ENCODE results near the gene TTC13. TPM values are rescaled to one million over a fixed set of nuclear protein-coding genes. Genes with fewer than 3 reads are reported as not detected.

Gene TTC13
- polyA plus RNA-seq, 1 of the 3 experiments (the other 2 are of a cell fraction), result 5.5 TPM

DNA sequence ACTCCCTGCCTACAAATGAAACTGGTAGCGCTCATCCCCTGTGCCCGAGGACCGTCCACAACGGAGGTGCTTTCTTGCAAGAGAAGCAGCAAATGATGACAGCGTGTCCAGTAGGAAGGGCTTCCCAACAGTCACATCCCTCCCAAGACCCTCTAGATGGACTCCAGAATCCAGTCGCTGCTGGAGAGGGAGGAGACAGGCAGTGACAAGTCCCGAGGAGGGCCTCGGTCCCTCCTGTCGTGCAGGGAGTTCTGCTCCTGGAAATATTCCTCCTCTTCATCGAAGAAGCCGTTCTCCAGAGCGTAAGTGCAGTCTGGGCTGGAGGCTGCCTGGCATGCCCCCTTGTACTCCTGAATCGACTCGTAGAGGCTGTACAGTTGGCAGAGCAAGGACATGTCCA lies 41.0 kb upstream of the TTC13 start (continued):
- TF ChIP-seq, protein P1, sequence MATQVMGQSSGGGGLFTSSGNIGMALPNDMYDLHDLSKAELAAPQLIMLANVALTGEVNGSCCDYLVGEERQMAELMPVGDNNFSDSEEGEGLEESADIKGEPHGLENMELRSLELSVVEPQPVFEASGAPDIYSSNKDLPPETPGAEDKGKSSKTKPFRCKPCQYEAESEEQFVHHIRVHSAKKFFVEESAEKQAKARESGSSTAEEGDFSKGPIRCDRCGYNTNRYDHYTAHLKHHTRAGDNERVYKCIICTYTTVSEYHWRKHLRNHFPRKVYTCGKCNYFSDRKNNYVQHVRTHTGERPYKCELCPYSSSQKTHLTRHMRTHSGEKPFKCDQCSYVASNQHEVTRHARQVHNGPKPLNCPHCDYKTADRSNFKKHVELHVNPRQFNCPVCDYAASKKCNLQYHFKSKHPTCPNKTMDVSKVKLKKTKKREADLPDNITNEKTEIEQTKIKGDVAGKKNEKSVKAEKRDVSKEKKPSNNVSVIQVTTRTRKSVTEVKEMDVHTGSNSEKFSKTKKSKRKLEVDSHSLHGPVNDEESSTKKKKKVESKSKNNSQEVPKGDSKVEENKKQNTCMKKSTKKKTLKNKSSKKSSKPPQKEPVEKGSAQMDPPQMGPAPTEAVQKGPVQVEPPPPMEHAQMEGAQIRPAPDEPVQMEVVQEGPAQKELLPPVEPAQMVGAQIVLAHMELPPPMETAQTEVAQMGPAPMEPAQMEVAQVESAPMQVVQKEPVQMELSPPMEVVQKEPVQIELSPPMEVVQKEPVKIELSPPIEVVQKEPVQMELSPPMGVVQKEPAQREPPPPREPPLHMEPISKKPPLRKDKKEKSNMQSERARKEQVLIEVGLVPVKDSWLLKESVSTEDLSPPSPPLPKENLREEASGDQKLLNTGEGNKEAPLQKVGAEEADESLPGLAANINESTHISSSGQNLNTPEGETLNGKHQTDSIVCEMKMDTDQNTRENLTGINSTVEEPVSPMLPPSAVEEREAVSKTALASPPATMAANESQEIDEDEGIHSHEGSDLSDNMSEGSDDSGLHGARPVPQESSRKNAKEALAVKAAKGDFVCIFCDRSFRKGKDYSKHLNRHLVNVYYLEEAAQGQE (IDR thresholded peaks at IDR 0.05; ENCODE audit: low read depth, low read length), result no peak
- TF ChIP-seq, protein P2, sequence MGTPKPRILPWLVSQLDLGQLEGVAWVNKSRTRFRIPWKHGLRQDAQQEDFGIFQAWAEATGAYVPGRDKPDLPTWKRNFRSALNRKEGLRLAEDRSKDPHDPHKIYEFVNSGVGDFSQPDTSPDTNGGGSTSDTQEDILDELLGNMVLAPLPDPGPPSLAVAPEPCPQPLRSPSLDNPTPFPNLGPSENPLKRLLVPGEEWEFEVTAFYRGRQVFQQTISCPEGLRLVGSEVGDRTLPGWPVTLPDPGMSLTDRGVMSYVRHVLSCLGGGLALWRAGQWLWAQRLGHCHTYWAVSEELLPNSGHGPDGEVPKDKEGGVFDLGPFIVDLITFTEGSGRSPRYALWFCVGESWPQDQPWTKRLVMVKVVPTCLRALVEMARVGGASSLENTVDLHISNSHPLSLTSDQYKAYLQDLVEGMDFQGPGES (IDR thresholded peaks at IDR 0.05; ENCODE audit: low read depth, low read length), result no peak
- TF ChIP-seq EP300 (IDR thresholded peaks at IDR 0.05; ENCODE audit: borderline replicate concordance in 1 of 2, low read depth in 1 of 2, low read length in 1 of 2) (no peak), FOSL2 (IDR thresholded peaks at IDR 0.05; ENCODE audit: borderline replicate concordance, low read depth) (no peak), MXI1 (IDR thresholded peaks at IDR 0.05; ENCODE audit: low read depth, low read length) (no peak)
- TF ChIP-seq, protein P3, sequence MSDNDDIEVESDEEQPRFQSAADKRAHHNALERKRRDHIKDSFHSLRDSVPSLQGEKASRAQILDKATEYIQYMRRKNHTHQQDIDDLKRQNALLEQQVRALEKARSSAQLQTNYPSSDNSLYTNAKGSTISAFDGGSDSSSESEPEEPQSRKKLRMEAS (IDR thresholded peaks at IDR 0.05; ENCODE audit: low read depth), result no peak
- TF ChIP-seq, protein P4, sequence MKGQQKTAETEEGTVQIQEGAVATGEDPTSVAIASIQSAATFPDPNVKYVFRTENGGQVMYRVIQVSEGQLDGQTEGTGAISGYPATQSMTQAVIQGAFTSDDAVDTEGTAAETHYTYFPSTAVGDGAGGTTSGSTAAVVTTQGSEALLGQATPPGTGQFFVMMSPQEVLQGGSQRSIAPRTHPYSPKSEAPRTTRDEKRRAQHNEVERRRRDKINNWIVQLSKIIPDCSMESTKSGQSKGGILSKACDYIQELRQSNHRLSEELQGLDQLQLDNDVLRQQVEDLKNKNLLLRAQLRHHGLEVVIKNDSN (IDR thresholded peaks at IDR 0.05; ENCODE audit: borderline replicate concordance, low read depth), result no peak

DNA sequence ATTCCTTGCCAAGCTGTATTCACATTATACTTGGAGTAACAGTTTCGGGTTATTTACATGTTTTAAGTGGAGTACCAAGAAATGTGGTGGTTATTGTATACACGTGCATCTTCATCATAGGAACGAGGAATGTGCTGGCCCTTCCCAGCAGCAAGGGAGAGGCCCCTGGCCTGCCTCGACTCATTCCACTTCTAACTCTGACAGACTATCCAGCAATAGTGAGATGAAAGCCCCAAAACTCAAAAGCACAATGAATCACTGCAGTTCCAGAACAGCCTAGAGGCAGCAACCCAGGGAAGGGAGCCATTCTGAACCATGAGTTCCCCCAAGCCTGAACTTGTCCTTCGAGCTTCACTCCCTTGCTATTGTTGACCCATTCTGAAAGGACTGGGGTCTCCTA lies 38.3 kb upstream of the TTC13 start:
- Histone ChIP-seq H3K4me2 (no peak overlapping the region), H3K9me2 (no peaks in the 10 kb centered on the region), H3K27ac (ENCODE audit: low read depth in 2 of 2, low read length in 1 of 2) (no peak overlapping the region), H3K9ac (no peak overlapping the region), H3K36me3 (replicated peaks in 1 of 2; ENCODE audit: control insufficient read depth in 1 of 2, insufficient read depth in 2 of 2, low read length in 1 of 2) (no peaks in the 10 kb centered on the region), H3K4me1 (ENCODE audit: control insufficient read depth in 1 of 2, insufficient read depth in 2 of 2, low read depth in 1 of 2, low read length in 1 of 2) (no peaks in the 10 kb centered on the region), H3K4me3 (ENCODE audit: low read depth in 2 of 2, low read length in 1 of 2) (no peak overlapping the region), H4K20me1 (ENCODE audit: insufficient read depth) (no peaks in the 10 kb centered on the region), H3F3A (replicated peaks; ENCODE audit: insufficient read depth) (no peaks in the 10 kb centered on the region), H3K9me3 (no peaks in the 10 kb centered on the region), H2AFZ (ENCODE audit: low read depth) (no peak overlapping the region), H3K27me3 (ENCODE audit: insufficient read depth) (no peaks in the 10 kb centered on the region), H3K79me2 (ENCODE audit: insufficient read depth) (no peaks in the 10 kb centered on the region)
- TF ChIP-seq TEAD4 (IDR thresholded peaks at IDR 0.05; ENCODE audit: borderline replicate concordance, insufficient read depth) (no peak), NRF1 (IDR thresholded peaks at IDR 0.05; ENCODE audit: low read depth, low read length) (no peak), TCF12 (IDR thresholded peaks at IDR 0.05) (no peak), FOSL2 (IDR thresholded peaks at IDR 0.05; ENCODE audit: borderline replicate concordance, low read depth) (no peak), GABPA (IDR thresholded peaks at IDR 0.05; ENCODE audit: low read depth) (no peak), TAF1 (IDR thresholded peaks at IDR 0.05; ENCODE audit: borderline replicate concordance, low read depth, low read length) (no peak), FOXM1 (IDR thresholded peaks at IDR 0.05; ENCODE audit: low read depth) (no peak), EZH2phosphoT487 (IDR thresholded peaks at IDR 0.05; ENCODE audit: borderline replicate concordance, low read depth) (no peak), RCOR1 (IDR thresholded peaks at IDR 0.05; ENCODE audit: low read length) (no peak), JUND (IDR thresholded peaks at IDR 0.05) (no peak), SIN3A (IDR thresholded peaks at IDR 0.05; ENCODE audit: borderline replicate concordance, low read depth, low read length) (no peak), MEF2A (IDR thresholded peaks at IDR 0.05; ENCODE audit: borderline replicate concordance, low read depth) (no peak)
- TF ChIP-seq, protein P5, sequence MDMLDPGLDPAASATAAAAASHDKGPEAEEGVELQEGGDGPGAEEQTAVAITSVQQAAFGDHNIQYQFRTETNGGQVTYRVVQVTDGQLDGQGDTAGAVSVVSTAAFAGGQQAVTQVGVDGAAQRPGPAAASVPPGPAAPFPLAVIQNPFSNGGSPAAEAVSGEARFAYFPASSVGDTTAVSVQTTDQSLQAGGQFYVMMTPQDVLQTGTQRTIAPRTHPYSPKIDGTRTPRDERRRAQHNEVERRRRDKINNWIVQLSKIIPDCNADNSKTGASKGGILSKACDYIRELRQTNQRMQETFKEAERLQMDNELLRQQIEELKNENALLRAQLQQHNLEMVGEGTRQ (IDR thresholded peaks at IDR 0.05; ENCODE audit: borderline replicate concordance, low read depth, low read length), result no peak
- TF ChIP-seq, protein P4 (IDR thresholded peaks at IDR 0.05; ENCODE audit: borderline replicate concordance, low read depth), result no peak
- TF ChIP-seq, protein P6, sequence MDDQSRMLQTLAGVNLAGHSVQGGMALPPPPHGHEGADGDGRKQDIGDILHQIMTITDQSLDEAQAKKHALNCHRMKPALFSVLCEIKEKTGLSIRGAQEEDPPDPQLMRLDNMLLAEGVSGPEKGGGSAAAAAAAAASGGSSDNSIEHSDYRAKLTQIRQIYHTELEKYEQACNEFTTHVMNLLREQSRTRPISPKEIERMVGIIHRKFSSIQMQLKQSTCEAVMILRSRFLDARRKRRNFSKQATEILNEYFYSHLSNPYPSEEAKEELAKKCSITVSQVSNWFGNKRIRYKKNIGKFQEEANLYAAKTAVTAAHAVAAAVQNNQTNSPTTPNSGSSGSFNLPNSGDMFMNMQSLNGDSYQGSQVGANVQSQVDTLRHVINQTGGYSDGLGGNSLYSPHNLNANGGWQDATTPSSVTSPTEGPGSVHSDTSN (IDR thresholded peaks at IDR 0.05), result no peak
- TF ChIP-seq, protein P3 (IDR thresholded peaks at IDR 0.05; ENCODE audit: low read depth), result no peak
- no peak for DNase-seq
- POLR2A ChIA-PET, result no interaction called here
- CTCF ChIA-PET, result interaction anchor here (0.9 kb wide), 1 partner anchor 14 kb away, joined by 3 read pairs; no protein-coding TSS in a partner anchor
- 64% methylated on average over 5 of the region's 5 CpGs for WGBS (ENCODE audit: low lambda C conversion rate)

All from SK-N-SH (cell line).